Astrocyte (in vitro differentiated cells and primary cell): ENCODE measurements around the gene NSMCE1. TPM values are rescaled to one million over a fixed set of nuclear protein-coding genes. Genes with fewer than 3 reads are reported as not detected.

Source experiments
- DNase-seq: peaks from one replicate; pipeline ENCODE4 v3.0.0-alpha.2; 2010; ENCODE audit warnings: low read depth
- FAIRE-seq: peaks from 2 replicates; lab custom pipeline; 2011; peaks lifted over from hg19 to GRCh38; lab: Jason Lieb, UNC
- H2AFZ ChIP-seq: 2 replicates; pipeline ENCODE4 v1.6.0; 2012; ENCODE audit warnings: low read depth, low read length, inconsistent platforms
- H3K27ac ChIP-seq: 2 replicates; pipeline ENCODE4 v1.5.1; 2011; ENCODE audit warnings: low read depth, low read length, inconsistent platforms
- H3K27me3 ChIP-seq: 2 replicates; pipeline ENCODE4 v1.6.0; 2011; ENCODE audit warnings: low read length, inconsistent platforms; ENCODE audit not compliant: insufficient read depth
- H3K36me3 ChIP-seq: 2 replicates; pipeline ENCODE4 v1.5.1; 2011; ENCODE audit warnings: low read length, inconsistent platforms; ENCODE audit not compliant: insufficient read depth
- H3K4me1 ChIP-seq: 2 replicates; pipeline ENCODE4 v1.5.1; 2011; ENCODE audit warnings: low read length, inconsistent platforms; ENCODE audit not compliant: insufficient read depth
- H3K4me2 ChIP-seq: 2 replicates; pipeline ENCODE4 v1.6.0; 2012; ENCODE audit warnings: low read length, inconsistent platforms
- H3K4me3 ChIP-seq: 2 replicates; pipeline ENCODE4 v1.5.1; 2011; ENCODE audit warnings: low read depth, mild to moderate bottlenecking, low read length, inconsistent platforms; ENCODE audit not compliant: insufficient read depth
- H3K79me2 ChIP-seq: 2 replicates; pipeline ENCODE4 v1.6.0; 2012; ENCODE audit warnings: mild to moderate bottlenecking, low read length, inconsistent platforms; ENCODE audit not compliant: insufficient read depth
- H3K9ac ChIP-seq: 2 replicates; pipeline ENCODE4 v1.6.0; 2012; ENCODE audit warnings: mild to moderate bottlenecking, low read length, inconsistent platforms
- H3K9me3 ChIP-seq: 2 replicates; pipeline ENCODE4 v1.5.1; 2012; ENCODE audit warnings: low read depth, mild to moderate bottlenecking, low read length, inconsistent platforms; ENCODE audit not compliant: insufficient read depth
- H4K20me1 ChIP-seq: 2 replicates; pipeline ENCODE4 v1.6.0; 2012; ENCODE audit warnings: low read length, inconsistent platforms; ENCODE audit not compliant: insufficient read depth
- H3K27ac Mint-ChIP-seq: one replicate; pipeline ENCODE4 v1.8.0; 2021; ENCODE audit warnings: mild to moderate bottlenecking, mixed read lengths; ENCODE audit not compliant: unreplicated experiment
- H3K27me3 Mint-ChIP-seq: one replicate; pipeline ENCODE4 v1.8.0; 2021; ENCODE audit warnings: low read depth, mixed read lengths; ENCODE audit not compliant: unreplicated experiment
- H3K36me3 Mint-ChIP-seq: one replicate; pipeline ENCODE4 v1.8.0; 2021; ENCODE audit warnings: low read depth, mixed read lengths; ENCODE audit not compliant: unreplicated experiment
- H3K4me1 Mint-ChIP-seq: one replicate; pipeline ENCODE4 v1.8.0; 2021; ENCODE audit warnings: low read depth, mixed read lengths; ENCODE audit not compliant: unreplicated experiment
- H3K4me3 Mint-ChIP-seq: one replicate; pipeline ENCODE4 v1.8.0; 2021; ENCODE audit warnings: mild to moderate bottlenecking, moderate library complexity, mixed read lengths; ENCODE audit not compliant: unreplicated experiment
- H3K9me3 Mint-ChIP-seq: one replicate; pipeline ENCODE4 v1.8.0; 2021; ENCODE audit warnings: mild to moderate bottlenecking, mixed read lengths; ENCODE audit not compliant: unreplicated experiment
- CTCF ChIP-seq: IDR thresholded peaks from 2 replicates; pipeline ENCODE4 v1.5.1; 2011; ENCODE audit warnings: low read depth, mild to moderate bottlenecking, inconsistent platforms, low read length, moderate library complexity; ENCODE audit not compliant: insufficient read depth
- EZH2 ChIP-seq: IDR thresholded peaks from 2 replicates; pipeline ENCODE4 v1.6.1; 2012; ENCODE audit warnings: mild to moderate bottlenecking, low read length, inconsistent platforms; ENCODE audit not compliant: insufficient read depth
- total RNA-seq: library from RNA; stranded (reverse); gene quantifications from 2 replicates; pipeline ENCODE4 v1.2.1, GENCODE V29; 2021

The NSMCE1 gene
- total RNA-seq, 1 donor from 2014 or later = 12.1 TPM

- Histone ChIP-seq H3K4me2 (no peak overlapping the region), H3K9me3 (no peaks in the 10 kb centered on the region), H3K27me3 (no peaks in the 10 kb centered on the region), H2AFZ (no peak overlapping the region), H3K36me3 (no peaks in the 10 kb centered on the region), H4K20me1 (peaks cover 62% of the 10 kb centered on the region), H3K9ac (no peak overlapping the region), H3K4me1 (peaks cover 9% of the 10 kb centered on the region), H3K4me3 (no peak overlapping the region), H3K27ac (no peak overlapping the region), H3K79me2 (peaks cover 79% of the 10 kb centered on the region)
- FAIRE-seq = no peak
- Mint-ChIP-seq H3K36me3 (no peaks in the 10 kb centered on the region), H3K27me3 (no peaks in the 10 kb centered on the region), H3K9me3 (peaks cover 2% of the 10 kb centered on the region), H3K4me1 (peaks cover 13% of the 10 kb centered on the region), H3K27ac (no peak overlapping the region), H3K4me3 (no peak overlapping the region)
- TF ChIP-seq EZH2 = no peak
- no peak for TF ChIP-seq CTCF
- DNase-seq = no peak
Observed at GRCh38 chr16:27317320-27317719, 48.7 kb upstream of the NSMCE1 start.

GRCh38 chr16:27316038-27316680 lies 47.6 kb upstream of the NSMCE1 start:
- H4K20me1 ChIP-seq = peaks cover 54% of the 10 kb centered on the region
- peaks cover 2% of the 10 kb centered on the region for H3K9me3 Mint-ChIP-seq
- H3K4me1 Mint-ChIP-seq = peaks cover 13% of the 10 kb centered on the region
- H3K9me3 ChIP-seq = no peaks in the 10 kb centered on the region
- H3K27ac Mint-ChIP-seq = no peak overlapping the region
- H3K4me2 ChIP-seq = peak overlapping the region; percentile 94
- FAIRE-seq (no peak), DNase-seq (no peak)
- no peak overlapping the region for H2AFZ ChIP-seq
- H3K27me3 ChIP-seq = no peaks in the 10 kb centered on the region
- H3K9ac ChIP-seq = no peak overlapping the region
- H3K4me3 ChIP-seq = peak overlapping the region; percentile 71
- H3K79me2 ChIP-seq = peaks cover 68% of the 10 kb centered on the region
- no peaks in the 10 kb centered on the region for H3K36me3 ChIP-seq
- no peaks in the 10 kb centered on the region for H3K36me3 Mint-ChIP-seq
- H3K4me1 ChIP-seq = peaks cover 17% of the 10 kb centered on the region
- TF ChIP-seq EZH2 = no peak
- TF ChIP-seq CTCF = no peak
- H3K27ac ChIP-seq = no peak overlapping the region
- no peaks in the 10 kb centered on the region for H3K27me3 Mint-ChIP-seq
- H3K4me3 Mint-ChIP-seq = no peak overlapping the region

- Histone ChIP-seq H3K27ac (no peak overlapping the region), H3K4me1 (peaks cover 17% of the 10 kb centered on the region), H4K20me1 (peaks cover 49% of the 10 kb centered on the region), H3K4me3 (peak overlapping the region; percentile 71), H2AFZ (no peak overlapping the region), H3K9ac (peak overlapping the region; percentile 96), H3K27me3 (no peaks in the 10 kb centered on the region), H3K9me3 (no peaks in the 10 kb centered on the region), H3K4me2 (peak overlapping the region; percentile 94), H3K36me3 (no peaks in the 10 kb centered on the region), H3K79me2 (peaks cover 63% of the 10 kb centered on the region)
- H3K9me3 Mint-ChIP-seq = peaks cover 2% of the 10 kb centered on the region
- DNase-seq (peak; percentile 62), FAIRE-seq (no peak)
- H3K27me3 Mint-ChIP-seq = no peaks in the 10 kb centered on the region
- H3K4me3 Mint-ChIP-seq = peak overlapping the region; percentile 66
- peaks cover 13% of the 10 kb centered on the region for H3K4me1 Mint-ChIP-seq
- no peak overlapping the region for H3K27ac Mint-ChIP-seq
- TF ChIP-seq CTCF (no peak), EZH2 (no peak)
- H3K36me3 Mint-ChIP-seq = no peaks in the 10 kb centered on the region
Observed at GRCh38 chr16:27315333-27316037, 46.9 kb upstream of the NSMCE1 start.
